ENCODE measurements around the gene HSPB9.
"Not testable (repeated sequence)": the region's sequence is repeated elsewhere in the genome, so short reads cannot be mapped to it uniquely, and the experiment has no call there.

The HSPB9 gene

GRCh38 chr17:42120161-42120769, 2.3 kb upstream of the HSPB9 start:
- no peak for DNase-seq

GRCh38 chr17:42120770-42121769, 1.5 kb upstream of the HSPB9 start, which contains the start of gene KAT2A:
Gene KAT2A, minus strand, starts transcription at chr17:42121367. Its CDS starts 63 bp downstream, at chr17:42121304.
- peak; percentile 67 for DNase-seq

- no peak for DNase-seq
Measured at GRCh38 chr17:42124256-42124655, 1.7 kb downstream of the HSPB9 start.

GRCh38 chr17:42125565-42125964, 3.0 kb downstream of the HSPB9 start:
- DNase-seq: no peak

GRCh38 chr17:42126836-42127235, 4.2 kb downstream of the HSPB9 start:
- no peak for DNase-seq

DNA sequence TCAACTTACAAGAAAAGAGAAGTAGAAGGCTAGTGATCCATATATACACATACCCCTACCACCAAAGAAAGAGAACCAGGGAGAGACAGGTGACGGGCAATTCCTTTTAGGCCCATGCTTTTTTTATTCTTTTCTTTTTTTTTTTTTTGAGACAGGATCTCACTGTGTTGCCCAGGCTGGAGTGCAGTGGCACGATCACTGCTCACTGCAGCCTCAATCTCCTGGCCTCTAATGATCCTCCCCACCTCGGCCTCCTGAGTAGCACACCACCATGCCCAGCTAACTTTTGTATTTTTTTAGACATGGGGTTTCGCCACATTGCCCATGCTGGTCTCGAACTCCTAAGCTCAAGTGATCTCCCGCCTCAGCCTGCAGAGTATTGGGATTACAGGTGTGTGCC, 4.8 kb downstream of the HSPB9 start:
- no peak for DNase-seq

DNA sequence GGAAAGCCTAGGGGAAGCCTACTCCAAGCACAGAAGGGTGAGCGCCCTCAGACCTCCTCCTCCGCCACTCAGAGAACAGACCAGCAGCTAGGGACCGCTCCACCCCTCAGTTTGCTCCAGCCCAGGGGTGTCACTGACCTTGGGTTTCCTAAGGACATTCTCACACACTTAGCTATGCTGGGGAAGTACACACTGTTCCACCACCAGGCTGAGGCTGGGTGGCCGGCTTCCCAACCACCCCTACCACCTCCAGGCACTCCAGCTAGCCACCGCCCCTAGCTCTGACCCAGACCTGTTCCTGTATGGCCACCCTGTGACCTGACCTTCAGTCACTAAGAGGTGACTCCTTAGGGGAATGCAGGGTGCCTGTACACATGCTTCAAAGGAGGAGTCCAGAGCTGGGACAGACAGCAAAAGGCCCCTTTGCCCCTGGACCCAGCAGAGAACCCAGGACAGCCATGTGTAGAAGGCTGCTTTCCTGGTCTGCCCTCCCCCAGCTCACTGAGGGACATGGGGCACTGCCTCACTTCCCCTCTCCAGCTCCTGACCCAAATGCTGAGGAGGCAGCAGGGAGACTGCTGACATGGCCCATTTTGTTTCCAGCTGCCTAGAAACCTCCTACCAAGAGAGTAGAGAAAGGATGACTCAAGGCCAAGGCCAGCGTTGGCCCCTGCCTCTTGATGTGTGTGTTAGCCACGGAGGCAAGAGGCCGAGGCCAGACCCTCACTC, 6.7 kb downstream of the HSPB9 start:
- DNase-seq: no peak

- no peak for DNase-seq
Measured at GRCh38 chr17:42130310-42130936, 7.8 kb downstream of the HSPB9 start.

DNA sequence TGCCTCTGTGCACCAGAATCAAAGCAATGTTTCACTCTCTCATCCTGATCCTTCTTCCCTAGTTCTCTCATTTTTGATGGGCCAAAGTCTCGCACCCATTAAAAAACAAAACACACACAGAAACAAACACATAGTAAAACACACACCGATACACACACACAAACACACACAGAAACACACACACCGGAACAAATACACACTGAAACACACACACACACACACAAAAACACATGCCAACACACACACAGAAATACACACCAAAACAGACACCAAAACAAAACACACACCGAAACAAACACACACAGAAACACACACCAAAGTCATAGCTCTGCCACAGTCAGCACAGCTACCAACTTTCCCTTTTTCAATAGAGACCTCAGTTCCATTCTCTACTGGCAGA, 8.6 kb downstream of the HSPB9 start:
- no peak for DNase-seq

DNA sequence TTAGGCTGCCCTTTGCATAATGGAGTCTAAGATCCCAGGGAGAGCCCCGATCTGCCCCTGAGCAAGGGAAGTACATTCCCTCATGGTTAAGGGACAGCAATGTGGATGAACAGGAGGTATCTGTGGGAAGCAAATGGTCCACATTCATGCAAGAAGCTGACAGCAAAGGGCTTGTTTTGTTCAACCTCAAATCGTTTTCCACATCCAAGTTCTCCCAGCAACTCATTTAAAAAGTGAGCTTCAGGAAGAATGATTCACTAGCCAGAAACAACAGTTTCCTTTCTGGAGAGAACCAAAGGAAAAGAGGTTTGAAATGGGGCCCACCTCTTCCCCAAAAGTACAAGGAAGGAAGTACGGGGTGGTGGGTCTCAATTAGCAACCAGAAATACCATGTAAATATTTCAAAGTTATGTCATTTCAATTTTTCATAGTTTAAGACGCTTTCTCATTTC, 9.4 kb downstream of the HSPB9 start:
- DNase-seq: no peak

DNA sequence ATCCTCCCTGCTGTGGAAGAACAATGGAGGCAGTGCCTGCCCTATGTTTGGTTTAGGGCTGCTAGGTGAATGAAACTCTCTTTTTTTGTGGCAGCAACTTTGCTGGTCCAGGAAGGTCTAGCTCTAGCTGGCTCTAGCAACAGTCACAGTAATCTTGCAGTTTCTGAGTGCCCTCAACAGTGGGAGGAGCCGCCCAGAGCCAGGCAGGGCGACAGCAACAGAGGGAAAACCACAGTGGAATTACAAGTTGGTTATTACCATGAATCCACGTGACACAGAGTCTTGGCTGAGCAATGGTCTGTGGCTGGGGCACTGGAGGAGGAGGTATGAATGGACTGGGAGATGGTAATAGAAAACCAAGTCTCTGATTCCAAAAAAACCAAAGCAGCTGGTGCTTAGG, 10.3 kb downstream of the HSPB9 start:
- peak; percentile 24 for DNase-seq

- peak; percentile 8 for DNase-seq
Measured at GRCh38 chr17:42133461-42134041, 10.9 kb downstream of the HSPB9 start.

- no peak for DNase-seq
Measured at GRCh38 chr17:42135151-42135550, 12.5 kb downstream of the HSPB9 start.

- DNase-seq: no peak
Measured at GRCh38 chr17:42135664-42136653, 13.4 kb downstream of the HSPB9 start.

DNA sequence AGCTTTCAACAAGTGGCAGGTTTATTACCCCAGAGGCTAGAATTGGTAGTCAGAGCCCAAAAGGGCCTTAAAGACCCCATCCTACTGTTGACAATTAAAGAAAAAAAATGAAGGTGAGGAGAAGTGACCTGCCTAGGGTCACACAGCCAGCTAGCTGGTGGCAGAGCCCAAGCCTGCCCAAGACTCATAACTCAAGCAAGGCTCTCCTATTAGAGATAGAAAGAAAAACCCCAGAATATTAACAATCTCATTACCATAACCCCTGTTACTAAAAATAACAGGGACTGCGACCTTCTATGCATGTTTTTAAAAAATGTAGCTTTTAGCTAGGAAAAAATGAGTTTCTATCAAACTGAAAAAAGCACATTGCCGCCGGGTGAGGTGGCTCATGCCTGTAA, 14.0 kb downstream of the HSPB9 start:
- DNase-seq: no peak

DNA sequence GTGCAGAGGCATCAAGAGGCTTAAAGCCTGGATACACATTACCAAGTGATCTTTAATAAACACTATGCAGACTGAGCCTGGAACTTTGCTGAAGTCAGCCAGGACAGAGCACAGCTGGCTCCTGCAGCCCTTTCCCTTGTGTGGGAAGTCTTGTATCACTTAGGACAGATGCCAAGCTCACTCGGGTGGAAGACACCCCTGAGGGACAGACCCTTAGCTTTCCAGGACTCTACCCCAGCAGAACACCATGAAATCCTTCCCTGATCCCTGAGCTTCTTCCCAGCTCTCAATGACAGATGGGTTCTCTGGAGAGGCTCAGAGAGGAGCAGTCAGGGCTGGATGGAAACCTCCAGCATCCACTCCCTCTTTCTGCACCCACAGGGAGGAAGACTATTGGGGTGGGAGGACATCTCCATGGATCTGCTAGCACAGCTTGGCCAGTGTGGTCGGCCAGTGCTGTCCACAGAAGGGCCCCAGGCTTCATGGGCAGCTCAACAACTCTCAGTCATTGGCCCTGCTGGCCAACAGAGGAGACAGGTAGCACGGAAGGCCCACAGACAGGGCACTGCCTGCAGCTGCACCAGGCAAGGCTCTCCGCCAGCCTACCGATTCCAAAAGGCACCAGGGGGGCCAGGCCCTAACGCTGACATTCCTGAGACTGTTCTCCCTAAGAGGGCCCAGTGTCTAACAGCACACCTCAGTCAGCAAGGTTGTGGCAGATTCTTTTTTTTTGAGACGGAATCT, 16.3 kb downstream of the HSPB9 start:
- DNase-seq: no peak

DNA sequence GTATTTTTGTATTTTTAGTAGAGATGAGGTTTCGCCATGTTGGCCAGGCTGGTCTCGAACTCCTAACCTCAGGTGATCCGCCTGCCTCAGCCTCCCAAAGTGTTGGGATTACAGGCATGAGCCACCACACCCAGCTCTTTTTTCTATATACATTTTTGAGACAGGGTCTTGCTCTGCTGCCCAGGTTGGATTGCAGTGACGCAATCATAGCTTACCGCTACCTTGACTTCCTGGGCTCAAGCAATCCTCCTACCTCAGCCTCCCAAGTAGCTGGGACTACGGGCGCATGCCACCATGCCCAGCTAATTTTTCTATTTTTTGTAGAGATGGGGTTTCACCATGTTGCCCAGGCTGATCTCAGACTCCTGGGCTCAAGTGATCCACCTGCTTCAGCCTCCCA, 18.1 kb downstream of the HSPB9 start:
- DNase-seq: not testable (repeated sequence)

GRCh38 chr17:42141382-42141781, 18.8 kb downstream of the HSPB9 start:
- no peak for DNase-seq

GRCh38 chr17:42142371-42142896, 19.8 kb downstream of the HSPB9 start:
- DNase-seq: no peak

DNA sequence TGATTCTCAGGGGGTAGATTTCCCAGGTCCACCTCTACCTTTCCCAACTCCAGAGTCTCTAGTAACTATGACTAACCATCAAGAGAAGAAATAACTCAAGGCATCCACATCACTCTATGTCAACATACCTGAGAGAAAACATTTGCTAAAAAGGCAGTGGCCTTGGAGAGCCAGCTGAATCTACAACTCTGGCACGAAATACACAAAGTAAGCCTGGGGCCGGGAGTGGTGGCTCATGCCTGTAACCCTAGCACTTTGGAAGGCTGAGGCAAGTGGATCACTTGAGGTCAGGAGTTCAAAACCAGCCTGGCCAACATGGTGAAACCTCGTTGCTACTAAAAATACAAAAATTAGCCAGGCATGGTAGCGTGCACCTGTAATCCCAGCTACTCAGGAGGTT, 20.5 kb downstream of the HSPB9 start:
- not testable (repeated sequence) for DNase-seq
